T1000 (cell line): ENCODE data around the gene SERPINE3.

Experiments used
- DNase-seq: peaks from one replicate; lab custom pipeline; 2025; ENCODE audit warnings: mixed read lengths; lab: John Stamatoyannopoulos, UW

SERPINE3 gene

GRCh38 chr13:51328488-51328887 lies 11.0 kb upstream of the SERPINE3 start:
- DNase-seq: no peak

- no peak for DNase-seq
Measured at GRCh38 chr13:51329606-51330005, 9.9 kb upstream of the SERPINE3 start.

- no peak for DNase-seq
Measured at GRCh38 chr13:51330791-51331190, 8.7 kb upstream of the SERPINE3 start.

- DNase-seq: no peak
Measured at GRCh38 chr13:51331354-51331861, 8.1 kb upstream of the SERPINE3 start.

GRCh38 chr13:51332566-51333361 lies 6.7 kb upstream of the SERPINE3 start:
- DNase-seq: no peak

- no peak for DNase-seq
Measured at GRCh38 chr13:51333421-51333820, 6.1 kb upstream of the SERPINE3 start.

GRCh38 chr13:51333826-51334225 lies 5.7 kb upstream of the SERPINE3 start:
- DNase-seq: no peak

- DNase-seq: no peak
Measured at GRCh38 chr13:51336746-51337145, 2.7 kb upstream of the SERPINE3 start.

GRCh38 chr13:51339952-51340732 lies 651 bp downstream of the SERPINE3 start:
- DNase-seq: no peak

GRCh38 chr13:51341232-51341631 lies 1.7 kb downstream of the SERPINE3 start:
- DNase-seq: no peak

- no peak for DNase-seq
Measured at GRCh38 chr13:51341791-51342190, 2.3 kb downstream of the SERPINE3 start.

GRCh38 chr13:51342706-51343105 lies 3.2 kb downstream of the SERPINE3 start:
- DNase-seq: no peak

- DNase-seq: no peak
Measured at GRCh38 chr13:51343475-51343874, 4.0 kb downstream of the SERPINE3 start.

GRCh38 chr13:51346397-51346796 lies 6.9 kb downstream of the SERPINE3 start:
- DNase-seq: no peak

GRCh38 chr13:51347099-51347498 lies 7.6 kb downstream of the SERPINE3 start:
- no peak for DNase-seq

- no peak for DNase-seq
Measured at GRCh38 chr13:51348069-51348967, 8.8 kb downstream of the SERPINE3 start.

GRCh38 chr13:51349016-51349415 lies 9.5 kb downstream of the SERPINE3 start:
- DNase-seq: no peak

- DNase-seq: no peak
Measured at GRCh38 chr13:51355217-51355616, 15.7 kb downstream of the SERPINE3 start.

GRCh38 chr13:51357928-51358595 lies 18.6 kb downstream of the SERPINE3 start:
- no peak for DNase-seq

GRCh38 chr13:51359352-51359751 lies 19.9 kb downstream of the SERPINE3 start:
- no peak for DNase-seq

- no peak for DNase-seq
Measured at GRCh38 chr13:51360489-51360888, 21.0 kb downstream of the SERPINE3 start.
